SW 1271 (cell line): ENCODE data around the gene YKT6.
A peak's percentile ranks its signal among the peaks of the same experiment; 100 is the strongest.
"Not testable (repeated sequence)": the region's sequence is repeated elsewhere in the genome, so short reads cannot be mapped to it uniquely, and the experiment has no call there.

Experiments
- DNase-seq, 2 experiments: peaks; one replicate each; lab custom pipeline; 2025; lab: John Stamatoyannopoulos, UW

The YKT6 gene

DNA sequence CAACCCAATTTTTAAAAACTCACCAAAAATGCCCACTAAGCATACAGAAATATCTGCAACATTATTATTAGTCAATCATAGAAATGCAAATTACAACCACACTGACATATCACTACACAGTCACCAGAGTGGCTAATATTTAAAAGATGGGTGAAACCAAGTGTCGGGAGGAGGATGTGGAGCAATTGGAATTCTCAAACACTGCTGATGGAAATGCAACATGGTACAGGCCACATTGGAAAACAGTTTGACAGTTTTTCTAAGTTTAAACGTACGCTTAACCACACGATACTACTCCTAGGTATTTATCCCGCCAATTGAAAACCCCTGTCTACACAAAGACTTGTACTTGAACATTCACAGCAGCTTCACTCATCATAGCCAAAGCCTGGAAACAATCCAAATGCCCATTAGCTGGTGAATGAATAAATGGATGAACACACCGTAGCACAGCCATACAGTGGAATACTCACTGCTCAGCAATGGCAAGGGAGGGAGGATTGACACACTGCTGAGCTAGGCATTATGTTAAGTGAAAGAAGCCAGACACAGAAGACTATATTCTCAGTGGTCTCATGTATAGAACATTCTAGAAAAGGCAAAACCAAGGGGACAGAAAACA is 27.9 kb upstream of the YKT6 start:
- DNase-seq = no peak

DNA sequence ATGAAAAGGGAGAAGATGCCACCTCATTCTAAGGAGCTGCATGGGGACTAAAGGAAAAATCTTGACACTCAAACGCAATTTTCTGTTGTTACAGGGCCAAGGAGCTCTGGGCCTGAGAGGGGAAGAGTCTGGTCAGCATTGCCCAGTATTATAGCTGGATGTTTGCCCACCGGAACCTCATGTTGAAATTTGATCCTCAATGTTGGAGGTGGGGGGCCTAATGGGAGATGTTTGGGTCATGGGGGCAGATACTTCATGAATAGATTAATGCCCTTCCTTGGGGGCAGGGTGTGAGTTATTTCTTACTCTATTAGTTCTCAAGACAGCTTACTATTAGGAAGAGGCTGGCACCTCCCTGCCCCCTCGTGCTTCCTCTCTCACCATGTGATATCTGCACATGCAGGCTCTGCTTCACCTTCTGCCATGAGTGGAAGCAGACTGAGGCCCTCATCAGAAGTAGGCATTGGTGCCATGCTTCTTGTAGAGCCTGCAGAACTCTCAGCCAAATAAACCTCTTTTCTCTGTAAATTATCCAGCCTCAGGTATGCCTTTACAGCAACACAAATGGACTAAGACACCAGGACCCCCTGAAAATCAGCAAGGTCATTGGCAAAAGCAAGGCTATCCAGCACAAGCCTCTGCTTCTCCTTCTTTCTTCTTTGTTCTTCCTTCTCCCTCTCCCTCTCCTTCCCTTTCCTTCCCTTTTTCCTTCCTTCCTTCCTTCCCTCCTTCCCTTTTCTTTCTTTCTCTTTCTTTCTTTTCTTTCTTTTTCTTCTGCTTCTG is 26.7 kb upstream of the YKT6 start:
- DNase-seq = no peak

DNA sequence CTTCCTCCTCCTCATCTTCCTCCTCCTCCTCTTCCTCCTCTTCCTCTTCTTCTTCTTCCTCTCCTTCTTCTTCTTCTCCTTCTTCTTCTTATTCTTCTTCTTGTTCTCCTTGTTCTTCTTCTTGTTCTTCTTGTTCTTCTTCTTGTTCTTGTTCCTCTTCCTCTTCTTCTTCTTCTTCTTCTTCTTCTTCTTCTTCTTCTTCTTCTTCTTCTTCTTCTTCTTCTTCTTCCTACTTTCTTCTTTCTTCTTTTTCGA is 26.2 kb upstream of the YKT6 start:
- not testable (repeated sequence) for DNase-seq

DNA sequence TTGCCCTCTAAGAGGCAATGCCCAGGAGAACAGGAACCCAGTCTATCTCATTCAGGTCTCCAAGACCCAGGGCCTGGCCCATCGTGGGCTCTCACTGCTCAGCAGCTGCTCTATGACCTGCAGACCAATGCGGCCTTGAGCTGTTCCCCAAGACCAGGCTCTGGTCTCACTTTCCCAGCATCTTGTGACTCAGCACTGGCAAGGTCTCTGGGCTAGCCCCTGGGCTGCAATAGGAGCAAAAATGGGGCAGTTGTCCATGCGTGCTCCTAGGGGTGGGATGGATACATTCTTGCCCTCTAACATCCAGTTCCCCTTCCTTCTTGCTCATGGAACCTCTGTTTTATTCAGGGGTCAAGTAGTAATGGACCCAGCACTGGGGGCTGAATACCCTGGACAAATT is 25.0 kb upstream of the YKT6 start:
- DNase-seq = no peak

DNA sequence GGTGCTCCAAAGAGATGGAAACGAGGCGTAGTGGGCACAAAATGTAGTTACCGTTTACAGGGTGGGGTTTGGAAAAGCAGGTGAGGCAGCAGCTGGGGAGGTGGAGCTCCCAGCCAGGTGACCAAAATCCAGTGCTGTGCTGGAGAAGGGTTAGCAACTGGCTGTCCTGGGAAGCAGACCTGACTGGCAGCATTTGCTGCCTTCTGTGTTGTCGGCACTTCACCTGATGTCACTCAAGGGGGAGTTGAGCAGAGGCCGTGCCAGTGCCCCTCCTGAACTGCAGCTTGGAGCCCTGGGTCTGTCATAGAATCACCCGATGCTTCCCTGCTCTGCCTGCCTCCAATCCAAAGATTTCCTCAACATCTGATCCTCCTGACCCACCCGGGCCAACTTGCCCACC is 24.3 kb upstream of the YKT6 start:
- no peak for DNase-seq

DNA sequence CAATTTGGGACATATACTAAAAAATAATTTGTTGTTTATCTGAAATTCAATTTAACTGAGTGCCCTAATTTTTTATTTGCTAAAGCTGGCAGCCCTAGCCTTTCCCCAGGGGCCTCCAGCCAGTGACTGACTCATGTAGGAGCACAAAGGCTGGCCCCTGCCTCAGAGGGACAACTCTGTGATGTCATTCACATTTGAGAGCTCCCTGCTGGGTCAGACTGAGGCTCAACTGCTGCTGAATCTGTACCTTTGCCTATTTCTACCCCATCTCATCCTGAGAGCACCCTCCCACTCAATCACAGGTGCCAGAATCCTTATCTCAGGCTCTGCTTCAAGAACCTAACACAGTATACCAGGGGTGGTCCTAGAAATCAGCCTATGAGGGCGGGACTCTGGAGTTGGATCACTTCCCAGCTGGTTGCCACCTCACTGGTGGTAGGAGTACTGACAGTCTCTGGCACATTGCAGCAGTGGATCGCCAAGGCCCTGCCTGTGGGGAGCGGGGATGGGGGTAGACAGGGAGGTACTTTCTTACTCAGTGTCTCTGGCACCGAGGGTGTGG is 23.1 kb upstream of the YKT6 start:
- DNase-seq = no peak

DNA sequence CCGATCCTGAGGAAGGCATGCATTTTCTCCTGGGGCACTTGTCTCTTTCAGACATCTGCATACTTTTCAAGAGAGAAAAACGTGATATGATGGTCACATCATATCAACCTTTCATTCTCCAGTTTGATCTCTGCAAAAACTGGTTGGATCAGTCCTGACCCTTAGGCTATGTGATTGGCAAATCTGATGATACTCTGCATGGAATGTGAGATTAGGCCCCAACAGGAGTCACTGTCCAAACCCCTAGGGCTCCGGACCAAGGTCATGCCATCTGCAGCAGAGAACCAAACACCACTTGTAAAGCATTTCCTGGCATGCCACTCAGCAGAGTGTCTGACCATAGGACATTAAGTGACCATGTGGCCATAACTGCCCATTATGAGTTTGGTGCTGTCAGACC is 20.1 kb upstream of the YKT6 start:
- DNase-seq = no peak

DNA sequence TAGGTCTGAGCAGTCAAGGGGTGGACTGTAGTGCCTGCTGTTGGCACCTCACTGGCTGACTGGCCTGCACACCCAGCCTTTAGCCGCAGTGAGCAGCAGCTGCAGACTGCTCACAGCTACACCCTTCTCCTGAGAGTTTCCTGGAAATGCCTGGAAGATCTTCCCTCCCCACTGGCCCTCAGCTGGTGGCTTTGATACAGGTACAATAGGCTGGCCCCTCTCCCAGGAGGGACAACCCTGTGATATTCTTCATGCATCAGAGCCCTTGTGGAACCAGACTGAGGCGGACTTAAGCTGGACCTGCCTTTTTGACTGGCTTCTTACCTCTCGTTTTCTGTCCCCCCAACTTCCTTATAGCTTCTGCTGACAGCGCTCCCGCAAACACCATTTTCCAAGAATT is 18.0 kb upstream of the YKT6 start:
- no peak for DNase-seq

DNA sequence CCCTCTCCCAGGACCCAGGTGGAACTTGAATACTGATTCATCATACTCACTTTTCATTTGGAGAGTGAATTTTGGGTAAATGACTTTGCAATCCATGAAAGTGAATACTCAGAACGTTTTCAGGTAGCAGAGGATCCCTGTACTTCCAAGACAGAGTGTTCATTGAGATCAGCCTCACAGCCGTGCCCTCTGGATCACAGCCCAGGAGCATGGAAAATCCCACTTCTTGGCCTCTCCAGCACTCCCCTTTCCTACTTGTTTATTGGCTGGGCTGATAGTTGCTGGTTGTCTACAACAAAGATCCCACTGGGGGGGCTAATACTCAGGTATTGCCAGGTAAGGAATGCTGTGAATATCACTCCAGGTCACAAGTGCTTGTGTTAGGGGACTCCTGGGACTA is 17.4 kb upstream of the YKT6 start:
- DNase-seq = no peak

DNA sequence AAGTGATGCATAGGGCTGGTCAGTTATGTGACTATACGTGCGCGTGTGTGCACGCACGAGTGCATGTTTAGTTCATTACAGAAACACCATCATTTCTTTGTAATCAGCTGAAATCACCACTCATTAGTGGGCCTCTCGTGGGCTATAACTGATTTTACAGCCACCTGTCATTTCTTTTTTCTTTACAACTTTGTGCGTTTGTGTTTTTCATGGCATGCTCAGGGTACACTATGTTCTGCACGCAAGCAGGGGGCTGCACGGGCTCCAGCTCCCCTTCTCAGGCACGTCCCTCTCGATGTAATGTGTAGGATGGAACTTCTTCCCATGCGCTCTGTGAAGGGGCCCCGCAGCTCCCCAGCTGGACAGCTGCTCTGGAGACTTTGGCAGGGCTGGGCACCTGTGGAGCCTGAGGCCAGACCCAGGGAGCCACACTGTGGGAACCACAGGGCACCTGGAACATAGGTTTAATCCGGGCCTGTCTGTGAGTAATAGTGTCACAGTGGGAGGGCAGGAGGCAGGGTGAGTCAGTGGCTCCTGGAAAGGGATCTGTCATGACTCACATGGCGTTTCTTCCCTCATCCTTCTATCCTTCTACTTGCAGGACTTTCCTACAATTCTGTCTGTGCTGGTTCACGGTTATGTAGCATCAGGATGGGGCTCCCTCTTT is 16.4 kb upstream of the YKT6 start:
- peak; percentile 38 to 83 for DNase-seq

DNA sequence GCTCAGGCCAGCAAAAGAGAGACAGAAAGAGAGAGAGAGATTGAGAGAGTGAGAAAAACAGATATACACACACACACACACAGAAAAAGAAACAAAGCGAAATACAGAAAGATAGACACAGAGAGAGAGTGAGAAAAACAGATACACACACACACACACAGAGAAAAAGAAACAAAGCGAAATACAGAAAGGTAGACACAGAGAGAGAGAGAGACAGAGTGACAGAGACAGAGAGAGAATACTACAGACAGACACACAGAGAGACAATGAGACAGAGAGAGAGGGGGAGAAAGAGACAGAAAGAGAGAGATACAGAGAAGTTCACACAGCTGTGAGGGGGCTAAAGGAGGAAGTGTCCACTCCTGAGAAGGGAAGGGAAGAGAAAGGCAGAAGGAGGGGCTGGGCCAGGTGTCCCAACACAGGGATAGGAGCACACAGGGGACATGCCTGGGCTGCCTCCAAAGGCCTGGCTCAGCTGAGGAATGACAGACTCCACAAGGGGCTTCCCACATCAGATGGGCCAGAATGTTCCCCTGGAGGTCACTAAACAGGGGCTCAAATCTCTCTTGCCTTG is 15.8 kb upstream of the YKT6 start:
- no peak for DNase-seq

DNA sequence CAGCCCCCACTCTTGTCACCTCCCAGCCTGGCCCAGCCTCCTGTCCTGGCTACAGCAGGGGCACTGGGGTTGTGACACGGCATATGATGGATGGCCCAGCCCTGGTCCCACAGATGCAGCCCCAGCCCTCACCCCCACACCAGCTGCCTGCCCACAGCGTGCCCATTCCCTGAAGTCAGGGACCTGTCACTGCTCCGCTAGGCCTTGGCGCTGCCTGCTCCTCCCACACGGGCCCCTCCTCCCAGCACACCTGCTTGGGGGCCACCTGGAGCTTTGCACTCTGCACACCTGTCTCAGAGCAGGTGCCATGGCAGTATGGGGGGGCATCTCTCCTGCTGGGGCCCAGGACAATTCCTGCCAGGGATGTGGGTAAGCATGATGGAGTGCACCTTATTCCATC is 15.0 kb upstream of the YKT6 start:
- no peak for DNase-seq

DNA sequence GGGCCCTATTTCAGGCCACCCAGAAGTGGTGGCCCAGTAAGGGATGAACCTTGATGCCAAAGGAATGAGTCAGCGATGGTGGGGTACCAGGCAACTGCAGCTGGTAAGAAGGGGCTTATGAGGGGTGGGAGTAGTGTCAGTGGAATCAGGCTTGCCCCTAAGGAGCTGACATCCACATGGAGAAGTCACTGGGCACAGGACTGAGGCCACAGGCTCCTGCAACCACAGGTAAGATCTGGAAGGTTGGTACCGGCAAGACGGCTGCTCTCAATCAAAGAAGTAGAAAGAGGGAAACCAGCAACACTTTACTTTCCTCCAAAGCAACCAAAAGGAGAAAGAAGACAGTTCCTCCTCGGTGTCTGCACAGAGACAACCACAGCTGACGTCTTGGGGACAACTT is 14.0 kb upstream of the YKT6 start:
- DNase-seq = no peak

DNA sequence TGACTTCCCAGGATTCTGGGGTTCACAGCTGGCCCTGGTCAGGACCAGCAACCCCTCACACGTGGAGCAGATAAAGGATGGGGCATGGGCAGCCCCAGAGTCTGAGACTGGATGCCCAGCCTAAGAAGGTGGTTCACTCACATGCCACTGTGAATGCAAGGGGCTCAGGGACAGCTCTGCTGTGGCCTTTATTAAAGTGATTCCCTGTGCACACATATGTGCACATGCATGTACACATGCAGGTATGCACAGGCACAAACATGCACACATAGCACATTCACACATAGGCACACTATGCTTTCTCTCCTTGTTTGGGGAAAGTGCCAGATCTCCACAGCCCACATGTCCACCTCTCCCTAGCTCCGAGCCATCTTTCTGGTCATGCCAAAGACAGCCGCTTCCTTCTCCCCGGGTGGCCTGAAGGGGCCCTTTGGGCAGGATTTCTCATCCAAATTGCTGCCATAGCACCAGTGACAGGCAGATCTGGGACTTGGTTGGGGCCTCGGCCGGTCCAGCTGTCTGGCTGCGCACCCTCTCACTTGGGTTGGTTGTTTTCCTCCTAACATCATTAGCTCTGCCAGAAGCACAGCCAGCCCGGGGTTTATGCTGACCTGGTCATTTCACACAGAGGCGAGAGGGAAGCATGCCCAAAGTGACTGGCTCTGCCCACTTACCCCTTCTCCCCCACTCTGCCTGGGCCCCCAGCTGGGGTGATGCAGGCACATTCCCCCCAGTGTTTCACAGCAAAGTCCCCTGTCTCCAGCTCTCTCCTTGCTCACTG is 13.0 kb upstream of the YKT6 start:
- DNase-seq = no peak

DNA sequence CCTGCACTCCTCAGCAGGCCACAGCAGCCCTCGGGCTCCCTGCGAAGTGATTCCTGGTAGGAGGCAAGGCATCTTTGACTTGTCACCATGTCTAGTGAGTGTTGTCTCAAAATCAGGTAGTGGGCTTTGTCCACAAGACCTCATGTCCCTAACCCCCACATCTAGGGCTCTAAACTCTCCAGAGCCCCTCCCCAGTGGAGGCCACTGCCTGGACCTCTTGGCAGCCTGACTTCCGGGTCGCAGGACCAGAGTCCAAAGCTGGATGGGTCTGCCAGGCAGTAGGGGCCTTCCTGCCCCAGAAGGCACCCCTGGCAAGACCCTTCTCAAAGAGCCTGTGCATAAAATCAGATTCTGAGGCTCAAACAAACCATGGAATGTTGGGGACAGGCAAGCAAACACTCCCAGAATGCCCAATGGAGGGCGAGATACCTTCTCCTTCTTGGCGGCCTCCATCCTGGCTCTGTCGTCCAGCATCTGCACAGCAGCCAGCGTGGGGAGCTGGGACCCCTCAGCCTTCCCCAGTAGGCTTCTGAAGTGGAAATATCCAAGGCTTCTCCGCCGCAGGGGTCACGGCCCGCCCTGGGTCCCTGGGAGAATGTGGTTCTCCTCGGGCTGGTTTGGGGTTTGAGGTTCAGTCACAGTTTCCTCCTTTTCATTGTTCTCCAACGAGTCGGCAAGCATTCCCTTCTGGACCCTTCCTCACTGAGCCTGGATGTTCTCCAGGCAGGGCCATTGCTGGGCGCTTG is 12.1 kb upstream of the YKT6 start:
- DNase-seq = no peak

DNA sequence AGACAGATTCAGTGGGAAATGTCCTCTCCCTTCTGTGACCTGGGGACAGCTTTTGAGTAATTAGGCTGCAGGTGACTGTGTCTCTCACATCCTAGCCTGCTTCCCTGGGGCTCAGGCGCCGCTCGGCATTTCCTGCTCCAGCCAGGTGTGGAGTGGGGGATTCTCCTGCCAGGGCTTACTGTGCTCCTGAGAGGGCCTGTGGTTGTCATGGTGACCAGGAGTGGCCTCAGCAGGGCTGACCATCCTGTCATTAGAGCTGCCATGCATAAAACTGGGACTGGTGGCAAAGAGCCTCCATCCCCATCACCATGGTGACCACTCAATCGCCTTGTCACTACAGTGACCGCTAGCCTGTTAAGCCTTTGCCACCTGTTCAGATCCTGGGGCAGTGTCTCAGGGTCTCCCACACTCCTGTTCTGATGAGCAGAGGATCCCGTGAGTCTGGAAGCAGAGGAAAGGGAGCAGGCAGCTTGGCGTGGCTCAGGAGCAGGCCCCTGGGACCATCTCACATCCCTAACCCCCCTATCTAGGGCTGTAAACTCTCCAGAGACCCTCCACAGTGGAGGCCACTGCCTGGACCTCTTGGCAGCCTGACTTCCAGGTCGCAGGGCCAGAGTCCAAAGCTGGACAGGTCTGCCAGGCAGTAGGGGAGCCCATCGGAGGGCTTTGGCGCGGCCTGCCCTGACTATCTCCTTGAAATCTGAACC is 11.3 kb upstream of the YKT6 start, which contains the start of gene GCK:
TSS of gene GCK (minus strand) at position 154 of the 707 bp plus-strand sequence. CDS start 486 bp downstream, outside the sequence.
- no peak for DNase-seq

DNA sequence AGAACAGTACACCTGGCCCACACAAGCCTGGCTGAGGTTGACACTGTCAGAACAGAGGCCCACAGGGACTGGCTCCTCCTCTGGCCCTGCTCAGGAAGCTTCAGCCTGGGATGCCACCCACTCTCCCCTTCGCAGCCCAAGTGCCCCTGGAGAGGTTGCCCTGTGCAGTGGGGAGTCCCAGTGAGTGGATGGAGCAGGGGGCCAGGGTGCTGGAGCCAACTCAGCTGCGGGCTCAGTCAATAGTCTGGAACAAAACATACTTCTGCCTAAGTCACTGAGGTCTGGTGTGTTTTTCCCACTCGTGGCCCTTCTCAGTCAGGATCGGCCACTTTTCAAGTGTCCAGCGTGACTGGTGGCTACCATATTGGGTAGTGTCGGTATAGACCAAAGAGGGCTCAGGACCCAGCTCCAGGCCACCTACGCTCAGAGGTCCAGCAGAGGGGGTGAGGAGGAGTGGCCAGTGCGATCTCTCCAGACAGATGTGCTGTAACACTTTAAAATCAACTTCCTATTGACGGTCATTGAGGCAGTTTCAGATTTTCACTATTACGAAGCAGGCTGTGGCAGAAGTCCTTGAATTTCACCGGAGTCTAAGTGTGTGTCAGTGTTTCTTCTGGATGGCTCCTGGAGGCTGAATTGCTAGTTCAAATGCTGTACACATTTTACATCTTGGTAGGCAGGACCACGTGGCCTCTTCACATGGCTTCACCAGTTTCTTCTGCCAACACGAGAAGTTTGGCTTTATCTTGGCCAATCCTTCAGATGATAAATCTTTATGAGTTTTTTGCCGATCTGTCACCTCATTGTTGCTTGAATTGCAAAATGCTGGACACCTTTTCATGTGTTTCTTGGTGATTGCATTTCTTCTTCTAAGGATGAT is 10.5 kb upstream of the YKT6 start:
- no peak for DNase-seq

DNA sequence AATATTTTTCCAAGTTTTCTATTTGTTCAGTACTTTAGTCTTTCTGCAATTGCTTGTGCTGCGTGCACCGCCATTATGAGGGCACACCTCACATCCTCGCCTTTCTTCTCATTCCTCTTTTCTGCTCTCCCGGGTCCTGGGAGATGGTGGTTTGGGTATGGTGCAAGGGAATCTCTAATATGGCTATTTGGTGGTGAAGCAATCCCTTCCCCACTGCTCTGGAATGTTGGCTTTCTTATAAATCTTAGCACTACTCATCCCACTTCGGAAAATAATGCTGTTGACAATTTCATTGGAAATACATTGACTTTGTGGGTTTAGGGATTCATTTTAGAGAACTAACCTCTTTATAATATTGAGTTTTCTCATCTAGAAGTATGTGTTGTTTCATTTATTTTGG is 9.6 kb upstream of the YKT6 start:
- DNase-seq = no peak

DNA sequence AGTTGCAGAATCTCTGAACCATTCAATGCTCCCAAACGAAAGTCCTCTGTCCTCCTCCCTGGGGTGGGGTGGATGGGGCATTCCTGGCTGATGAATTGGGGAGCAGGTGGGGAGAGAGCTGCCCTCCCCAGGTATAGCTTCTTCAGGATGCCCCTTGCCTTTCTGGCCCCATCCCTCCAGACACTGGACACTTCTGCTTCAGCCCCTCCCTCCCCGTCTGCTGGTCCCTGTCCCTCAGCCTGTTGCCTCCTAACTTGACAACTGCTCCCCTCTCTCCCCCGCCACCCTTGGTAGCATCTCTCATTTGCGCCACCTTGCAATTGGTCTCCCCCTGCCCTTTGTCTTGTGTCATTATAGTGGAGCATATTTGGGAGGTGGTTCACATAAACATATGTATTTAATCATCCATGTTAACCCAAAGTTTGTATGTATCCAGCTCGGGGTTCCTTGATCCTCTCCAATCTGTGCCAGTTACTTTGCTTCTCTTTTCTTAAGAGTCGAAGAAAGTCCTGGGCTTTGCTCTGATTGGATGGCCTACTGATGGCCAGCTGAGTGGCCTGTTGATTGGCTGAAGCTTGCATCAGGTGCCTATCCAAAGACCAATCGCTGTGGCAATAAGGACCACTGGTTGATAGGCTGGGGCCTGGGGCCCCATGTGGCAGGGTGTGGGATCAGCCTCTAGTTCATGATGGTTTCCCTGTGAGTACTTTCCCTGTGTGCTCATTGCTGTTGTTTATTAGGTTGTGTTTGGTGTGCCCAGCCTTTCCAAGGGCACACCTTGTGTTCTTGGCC is 7.6 kb upstream of the YKT6 start:
- no peak for DNase-seq
